ENCODE measurements around the gene DCDC2B.
"Not testable (repeated sequence)": the region's sequence is repeated elsewhere in the genome, so short reads cannot be mapped to it uniquely, and the experiment has no call there.

DCDC2B gene

DNA sequence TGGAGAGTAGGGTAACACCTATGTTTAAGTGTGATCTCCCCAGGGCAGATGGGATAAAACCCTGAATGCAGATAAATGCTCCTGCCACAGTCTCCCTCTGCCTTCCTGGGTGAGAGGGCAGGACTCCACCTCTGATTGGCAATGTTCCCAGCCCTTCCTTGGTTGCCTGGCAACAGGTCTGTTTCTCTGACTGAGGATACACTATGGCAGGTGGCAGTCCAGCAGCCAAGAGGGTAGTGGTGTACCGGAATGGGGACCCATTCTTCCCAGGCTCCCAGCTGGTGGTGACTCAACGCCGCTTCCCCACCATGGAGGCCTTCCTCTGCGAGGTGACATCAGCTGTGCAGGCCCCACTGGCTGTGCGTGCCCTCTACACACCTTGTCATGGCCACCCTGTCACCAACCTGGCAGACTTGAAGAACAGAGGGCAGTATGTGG is at the start of gene DCDC2B:
TSS of gene DCDC2B (plus strand) at position 199 of the 438 bp plus-strand sequence. CDS start at position 204, 5 bp downstream.
- DNase-seq: peak; percentile 76 to 81

- no peak for DNase-seq
Observed at GRCh38 chr1:32159189-32159588, 49.7 kb upstream of the DCDC2B start.

- DNase-seq: no peak
Observed at GRCh38 chr1:32163405-32163804, 45.5 kb upstream of the DCDC2B start.

DNA sequence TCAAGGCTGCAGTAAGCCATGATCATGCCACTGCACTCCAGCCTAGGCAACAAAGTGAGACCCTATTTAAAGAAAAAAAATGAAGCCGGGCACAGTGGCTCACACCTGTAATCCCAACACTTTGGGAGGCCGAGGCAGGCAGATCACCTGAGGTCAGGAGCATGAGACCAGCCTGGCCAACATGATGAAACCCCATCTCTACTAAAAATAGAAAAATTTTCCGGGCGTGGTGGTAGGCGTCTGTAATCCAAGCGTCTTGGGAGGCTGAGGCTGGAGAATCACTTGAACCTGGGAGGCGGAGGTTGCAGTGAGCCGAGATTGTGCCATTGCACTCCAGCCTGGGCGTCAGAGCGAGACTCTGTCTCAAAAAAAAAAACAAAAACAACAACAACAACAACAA is 43.3 kb upstream of the DCDC2B start:
- DNase-seq: not testable (repeated sequence)

DNA sequence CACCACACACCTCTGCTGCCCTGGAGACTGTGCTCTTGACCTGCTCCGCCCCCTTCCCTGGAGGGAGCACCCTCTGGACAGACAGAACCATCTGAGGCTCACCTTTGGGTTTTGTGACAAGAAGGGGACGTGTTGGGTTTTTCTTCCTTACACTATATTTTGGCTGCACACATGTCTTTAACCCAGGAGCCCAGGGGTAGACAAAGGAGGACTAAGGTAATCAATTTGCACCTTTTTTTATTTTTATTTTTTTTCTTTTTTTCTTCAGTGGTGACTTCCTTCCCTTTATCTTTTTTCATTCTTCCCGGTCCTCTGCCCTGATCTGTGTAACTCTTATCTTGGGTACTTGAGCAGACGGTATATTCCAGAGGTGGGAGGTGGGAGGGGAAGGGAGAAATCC is 37.9 kb upstream of the DCDC2B start:
- DNase-seq: no peak

- DNase-seq: no peak
Observed at GRCh38 chr1:32172621-32173245, 36.2 kb upstream of the DCDC2B start.

- no peak for DNase-seq
Observed at GRCh38 chr1:32178380-32179192, 30.3 kb upstream of the DCDC2B start.

DNA sequence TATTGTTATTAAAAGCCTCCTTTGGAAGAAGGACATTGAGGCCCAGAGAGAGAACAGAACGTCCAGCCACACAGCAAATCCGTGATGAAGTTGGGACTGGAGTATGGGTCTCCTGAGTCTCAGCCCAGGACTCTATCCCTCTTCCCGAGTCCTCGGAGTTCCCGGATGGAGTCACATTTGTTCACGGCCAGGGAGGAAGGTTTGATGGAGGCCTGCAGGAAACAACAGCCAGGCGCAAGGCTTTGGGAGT is 29.8 kb upstream of the DCDC2B start:
- no peak for DNase-seq

DNA sequence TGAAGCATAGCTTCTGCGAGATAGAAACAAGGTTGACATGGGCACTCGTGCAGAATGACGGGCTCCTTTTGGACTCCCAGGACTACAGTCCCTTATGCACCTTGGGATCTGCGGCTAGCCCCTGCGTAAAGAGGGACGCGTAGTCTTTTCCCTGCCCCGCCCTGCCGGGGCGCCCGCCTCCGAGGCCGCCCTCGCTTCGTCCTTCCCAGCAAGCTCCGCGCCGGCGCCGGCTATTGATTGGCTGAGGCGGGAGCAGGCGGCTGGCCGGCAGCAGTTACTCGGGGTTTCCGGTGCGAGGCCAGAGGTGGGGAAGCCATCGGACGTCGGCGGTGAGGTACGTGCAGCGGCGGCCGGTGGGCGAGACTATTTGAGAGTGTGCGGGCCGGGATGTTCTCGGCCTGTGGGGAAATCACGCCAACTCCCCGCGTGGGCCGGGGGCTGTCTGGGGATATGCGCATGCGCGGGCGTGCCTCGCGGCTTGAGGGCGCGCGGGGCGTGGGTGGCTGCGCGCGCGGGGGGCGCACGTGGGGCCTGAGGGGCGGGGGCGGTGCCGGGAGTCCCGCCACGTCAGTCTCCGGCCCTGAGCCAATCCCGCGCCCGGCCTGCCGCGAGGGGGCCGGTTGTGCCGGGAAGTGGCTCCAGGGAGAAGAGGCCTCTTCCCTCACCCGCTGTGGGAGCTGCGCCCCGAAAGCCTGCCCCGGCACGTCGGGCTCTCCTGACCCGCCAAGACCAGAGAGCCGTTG is 29.3 kb upstream of the DCDC2B start, which contains the start of gene TXLNA:
TSS of gene TXLNA (plus strand) at position 233 of the 743 bp plus-strand sequence. CDS start 671 bp downstream, outside the sequence.
- DNase-seq: peak; percentile 76

DNA sequence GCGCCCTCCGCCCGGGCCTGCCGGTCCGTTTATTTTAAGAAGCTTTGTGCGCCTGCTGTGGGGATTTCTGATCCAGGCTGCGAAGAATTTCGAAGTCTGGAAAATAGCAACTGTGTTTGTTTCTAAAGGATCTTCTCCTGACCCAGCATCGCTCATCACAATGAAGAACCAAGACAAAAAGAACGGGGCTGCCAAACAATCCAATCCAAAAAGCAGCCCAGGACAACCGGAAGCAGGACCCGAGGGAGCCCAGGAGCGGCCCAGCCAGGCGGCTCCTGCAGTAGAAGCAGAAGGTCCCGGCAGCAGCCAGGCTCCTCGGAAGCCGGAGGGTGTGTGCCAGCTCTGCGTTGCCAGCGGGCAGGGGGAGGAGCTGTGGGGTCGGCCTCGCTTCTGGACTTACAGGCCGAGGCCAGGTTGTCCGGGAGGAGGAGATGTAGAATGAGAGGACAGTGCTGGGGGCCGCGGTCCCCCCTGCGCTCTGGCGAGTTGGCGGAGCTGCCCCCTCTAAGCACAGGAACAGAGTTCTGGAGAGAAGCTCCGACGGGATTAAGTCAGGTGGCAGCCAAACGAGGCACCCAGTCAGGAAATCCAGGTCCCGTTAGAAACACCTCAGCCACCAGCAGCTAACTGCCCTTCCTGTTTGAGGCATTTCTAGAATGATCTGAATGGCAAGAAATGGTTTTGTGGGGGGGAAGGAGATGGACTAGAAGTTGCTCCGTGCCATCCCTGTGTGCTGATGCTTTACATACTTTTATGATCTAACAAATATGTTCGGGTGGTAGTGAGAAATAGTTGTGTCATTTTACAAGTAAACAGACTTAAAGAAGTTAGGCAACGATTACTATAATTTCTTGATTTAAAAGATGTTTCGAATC is 28.5 kb upstream of the DCDC2B start:
- no peak for DNase-seq

- DNase-seq: no peak
Observed at GRCh38 chr1:32181065-32181464, 27.8 kb upstream of the DCDC2B start.

DNA sequence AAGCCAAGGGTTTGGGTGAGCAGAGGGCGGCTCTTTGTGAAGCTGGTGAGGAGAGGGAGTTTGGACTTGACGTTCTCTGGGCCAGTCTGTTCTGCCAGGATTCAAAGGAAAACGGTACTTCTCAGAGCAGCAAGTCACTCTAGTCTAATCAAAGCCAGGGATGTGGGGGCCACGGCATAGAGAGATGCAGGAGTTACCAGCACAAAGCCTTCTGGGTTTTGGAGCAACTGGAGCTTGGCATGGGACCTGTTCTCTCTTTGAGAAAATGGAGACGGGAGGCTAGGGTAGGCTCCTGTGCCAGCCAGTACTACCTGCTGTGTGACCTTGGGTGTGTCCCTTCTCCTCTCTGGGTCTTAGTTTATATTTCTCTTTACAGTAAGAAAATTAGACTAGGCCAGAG is 27.3 kb upstream of the DCDC2B start:
- no peak for DNase-seq

- DNase-seq: no peak
Observed at GRCh38 chr1:32182060-32182459, 26.8 kb upstream of the DCDC2B start.

DNA sequence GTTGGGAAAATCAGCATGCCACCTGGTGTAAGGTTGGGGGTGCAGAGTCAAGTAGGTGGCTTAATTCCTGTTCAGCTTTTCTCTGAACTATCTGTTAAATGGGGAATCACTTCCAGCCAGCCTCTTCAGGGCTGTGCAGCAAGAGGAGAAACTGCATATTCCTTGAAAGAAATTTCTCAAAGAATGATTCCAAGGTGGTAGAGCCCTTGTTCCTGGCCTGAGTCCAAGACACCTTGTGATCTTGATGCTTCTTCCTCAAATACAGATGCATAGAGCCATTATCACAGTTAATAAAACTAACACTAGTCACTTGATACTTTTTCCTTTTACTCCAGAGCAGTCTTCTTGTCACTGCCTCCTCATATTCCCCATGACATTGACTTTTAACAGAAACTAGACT is 24.2 kb upstream of the DCDC2B start:
- DNase-seq: no peak

- no peak for DNase-seq
Observed at GRCh38 chr1:32186077-32186476, 22.8 kb upstream of the DCDC2B start.

- no peak for DNase-seq
Observed at GRCh38 chr1:32186491-32186890, 22.4 kb upstream of the DCDC2B start.

DNA sequence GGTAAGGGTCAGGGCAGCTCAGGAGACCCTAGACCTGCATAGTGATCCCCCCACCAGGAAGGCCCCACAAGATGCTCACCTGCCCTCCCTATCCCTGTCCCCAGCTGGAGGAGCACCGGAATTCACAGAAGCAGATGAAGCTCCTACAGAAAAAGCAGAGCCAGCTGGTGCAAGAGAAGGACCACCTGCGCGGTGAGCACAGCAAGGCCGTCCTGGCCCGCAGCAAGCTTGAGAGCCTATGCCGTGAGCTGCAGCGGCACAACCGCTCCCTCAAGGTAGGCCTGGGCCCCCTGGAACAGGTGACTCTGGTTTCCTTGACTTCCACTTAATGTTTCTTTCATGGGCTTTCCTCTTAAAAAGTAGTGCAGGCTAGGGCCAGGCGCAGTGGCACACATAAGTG is 21.0 kb upstream of the DCDC2B start:
- DNase-seq: no peak

DNA sequence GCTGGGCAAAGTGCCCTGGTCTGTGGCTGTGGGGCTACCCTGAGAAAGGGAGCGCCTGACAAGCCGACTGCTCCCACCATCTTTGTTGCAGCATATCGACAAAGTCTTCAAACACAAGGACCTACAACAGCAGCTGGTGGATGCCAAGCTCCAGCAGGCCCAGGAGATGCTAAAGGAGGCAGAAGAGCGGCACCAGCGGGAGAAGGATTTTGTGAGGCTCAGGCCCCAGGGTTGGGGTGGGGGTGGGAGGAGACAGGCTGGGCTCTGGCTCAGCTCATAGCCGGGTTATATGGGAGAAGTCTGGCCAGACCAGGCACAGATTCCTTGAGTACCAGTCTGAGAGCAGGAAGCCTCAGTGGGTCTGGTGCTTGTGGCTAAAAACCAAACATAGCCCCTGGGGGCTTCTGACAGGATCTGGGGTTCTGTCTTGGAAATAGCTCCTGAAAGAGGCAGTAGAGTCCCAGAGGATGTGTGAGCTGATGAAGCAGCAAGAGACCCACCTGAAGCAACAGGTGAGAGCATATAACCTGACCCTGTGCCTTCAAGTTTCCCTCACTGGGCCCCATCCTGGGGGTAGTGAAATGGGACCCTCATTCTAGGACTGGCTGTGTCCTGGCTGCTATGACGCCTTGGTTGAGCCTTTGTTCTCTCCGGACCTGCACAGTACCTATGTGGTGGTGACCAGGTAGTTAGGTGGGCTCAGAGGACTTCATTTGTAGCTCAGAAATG is 16.5 kb upstream of the DCDC2B start:
- DNase-seq: no peak

GRCh38 chr1:32194984-32195383 is 13.9 kb upstream of the DCDC2B start:
- no peak for DNase-seq

- DNase-seq: no peak
Observed at GRCh38 chr1:32195531-32195930, 13.4 kb upstream of the DCDC2B start.

GRCh38 chr1:32195972-32196823 is 12.7 kb upstream of the DCDC2B start:
- no peak for DNase-seq

Measured in NCI-H187 (cell line).